GM23338 (cell line): ENCODE results near the gene SRPK2. TPM values are rescaled to one million over a fixed set of nuclear protein-coding genes. Genes with fewer than 3 reads are reported as not detected.
A peak's percentile ranks its signal among the peaks of the same experiment; 100 is the strongest.

ENCODE experiments used
- ATAC-seq: fragments of 200-7000 bp; cut with Tn5 transposase; 3 replicates; pipeline ENCODE4 v1.9.1; 2020
- DNase-seq: peaks from one replicate; pipeline ENCODE4 v3.0.0-alpha.2; 2015; ENCODE audit warnings: low spot score
- H2AFZ ChIP-seq: fragments of 200-600 bp; sonication (generic); 2 replicates; pipeline ENCODE4 v1.8.0; 2016; ENCODE audit warnings: antibody characterized with exemption, mild to moderate bottlenecking, moderate library complexity
- H3F3A ChIP-seq: fragments of 200-600 bp; sonication (generic); replicated peaks from 2 replicates; pipeline ENCODE4 v1.8.0; 2017; ENCODE audit warnings: antibody characterized with exemption, mixed run types, low read depth
- H3K27ac ChIP-seq: fragments of 200-600 bp; sonication (generic); 2 replicates; pipeline ENCODE4 v1.6.1; 2016; ENCODE audit warnings: low read depth
- H3K27me3 ChIP-seq: fragments of 200-600 bp; sonication (generic); 2 replicates; pipeline ENCODE4 v1.8.0; 2016; ENCODE audit warnings: mild to moderate bottlenecking, mixed run types, moderate library complexity; ENCODE audit not compliant: insufficient read depth
- H3K36me3 ChIP-seq: fragments of 200-600 bp; sonication (generic); 2 replicates; pipeline ENCODE4 v1.8.0; 2016; ENCODE audit warnings: mild to moderate bottlenecking; ENCODE audit not compliant: insufficient read depth
- H3K4me1 ChIP-seq: fragments of 200-600 bp; sonication (generic); 2 replicates; pipeline ENCODE4 v1.8.0; 2016; ENCODE audit warnings: mild to moderate bottlenecking, moderate library complexity; ENCODE audit not compliant: insufficient read depth
- H3K4me2 ChIP-seq: fragments of 200-600 bp; sonication (generic); 2 replicates; pipeline ENCODE4 v1.7.1; 2017; ENCODE audit warnings: mixed run types
- H3K4me3 ChIP-seq: fragments of 200-600 bp; sonication (generic); 2 replicates; pipeline ENCODE4 v1.6.1; 2016; ENCODE audit warnings: mixed run types
- H3K79me2 ChIP-seq: fragments of 200-600 bp; sonication (generic); replicated peaks from 2 replicates; pipeline ENCODE4 v1.8.0; 2017; ENCODE audit warnings: mild to moderate bottlenecking; ENCODE audit not compliant: insufficient read depth
- H3K9me2 ChIP-seq: fragments of 200-600 bp; sonication (generic); 2 replicates; pipeline ENCODE4 v1.8.0; 2017; ENCODE audit not compliant: insufficient read depth
- H4K20me1 ChIP-seq: fragments of 200-600 bp; sonication (generic); replicated peaks from 2 replicates; pipeline ENCODE4 v1.8.0; 2017; ENCODE audit warnings: mild to moderate bottlenecking; ENCODE audit not compliant: insufficient read depth
- H3K27ac Mint-ChIP-seq: 2 replicates; pipeline ENCODE4 v1.8.0; 2020; ENCODE audit warnings: inconsistent platforms, mild to moderate bottlenecking, moderate library complexity, mixed read lengths
- H3K27me3 Mint-ChIP-seq: 3 replicates; pipeline ENCODE4 v1.8.0; 2022; ENCODE audit warnings: low read depth, mild to moderate bottlenecking, moderate library complexity, mixed read lengths, inconsistent platforms; ENCODE audit not compliant: insufficient read depth, poor library complexity
- H3K36me3 Mint-ChIP-seq: 3 replicates; pipeline ENCODE4 v1.8.0; 2021; ENCODE audit warnings: low read depth, mild to moderate bottlenecking, inconsistent platforms, moderate library complexity, mixed read lengths
- H3K4me1 Mint-ChIP-seq: 3 replicates; pipeline ENCODE4 v1.8.0; 2020; ENCODE audit warnings: mild to moderate bottlenecking, inconsistent platforms, mixed read lengths
- H3K4me3 Mint-ChIP-seq: 3 replicates; pipeline ENCODE4 v1.8.0; 2021; ENCODE audit warnings: moderate library complexity, mild to moderate bottlenecking, inconsistent platforms, mixed read lengths
- H3K9me3 Mint-ChIP-seq: 3 replicates; pipeline ENCODE4 v1.8.0; 2020; ENCODE audit warnings: moderate library complexity, mild to moderate bottlenecking, inconsistent platforms, mixed read lengths
- CREB1 ChIP-seq: fragments of 250-450 bp; sonication (Bioruptor Pico); IDR thresholded peaks from 2 replicates; pipeline ENCODE4 v1.5.0; 2020; ENCODE audit warnings: low read depth, mild to moderate bottlenecking, moderate library complexity
- EZH2 ChIP-seq: fragments of 200-600 bp; sonication (generic); IDR thresholded peaks from one replicate; pipeline ENCODE4 v1.8.0; 2017; ENCODE audit warnings: antibody characterized with exemption, mild to moderate bottlenecking, low read depth; ENCODE audit not compliant: unreplicated experiment
- EZH2phosphoT487 ChIP-seq: fragments of 200-600 bp; sonication (generic); IDR thresholded peaks from one replicate; pipeline ENCODE4 v1.8.1; 2018; ENCODE audit warnings: antibody characterized with exemption; ENCODE audit not compliant: unreplicated experiment
- POLR2AphosphoS5 ChIP-seq: IDR thresholded peaks from 2 replicates; pipeline ENCODE4 v1.6.1; 2016; ENCODE audit warnings: antibody characterized with exemption, low read depth
- REST ChIP-seq: IDR thresholded peaks from one replicate; pipeline ENCODE4 v1.6.1; 2018; ENCODE audit warnings: antibody characterized with exemption; ENCODE audit not compliant: unreplicated experiment
- STAT1 ChIP-seq: IDR thresholded peaks from one replicate; pipeline ENCODE4 v1.6.1; 2016; ENCODE audit warnings: antibody characterized with exemption; ENCODE audit not compliant: unreplicated experiment
- ZNF114 ChIP-seq: fragments of 250-450 bp; sonication (Bioruptor Pico); IDR thresholded peaks from 2 replicates; pipeline ENCODE4 v1.5.0; 2020; ENCODE audit warnings: mild to moderate bottlenecking, moderate library complexity
- long read RNA-seq: library from polyadenylated mRNA; unstranded; transcript quantifications from one replicate; pipeline ENCODE4 v2.0.0, GENCODE V29; 2020; ENCODE audit not compliant: unreplicated experiment
- polyA plus RNA-seq: library from polyadenylated mRNA; unstranded; fragments of >200 nt; fragmentation: Nextera tagmentation; extraction: Ambion mirVana; gene quantifications from 2 replicates; pipeline ENCODE4 v1.2.1, GENCODE V29; 2016
- total RNA-seq: library from RNA; depleted of rRNA; stranded (reverse); fragments of >200 nt; shearing (Covaris generic); gene quantifications from 2 replicates; pipeline ENCODE4 v1.2.3, GENCODE V29; 2014; rRNA removed
- TF ChIP-seq, protein P1 (sequence below): fragments of 250-450 bp; sonication (Bioruptor Pico); IDR thresholded peaks from 2 replicates; pipeline ENCODE4 v1.5.0; 2020; ENCODE audit warnings: mild to moderate bottlenecking, moderate library complexity

The SRPK2 gene
- 66.3 and 85.4 TPM in 2 replicates for total RNA-seq
- polyA plus RNA-seq = 73.0 and 91.5 TPM in 2 replicates
- long read RNA-seq, partial matches to known transcripts = 34 of 45 reads
- long read RNA-seq, other reads (novel, unspliced or antisense) = 11 of 45 reads

DNA sequence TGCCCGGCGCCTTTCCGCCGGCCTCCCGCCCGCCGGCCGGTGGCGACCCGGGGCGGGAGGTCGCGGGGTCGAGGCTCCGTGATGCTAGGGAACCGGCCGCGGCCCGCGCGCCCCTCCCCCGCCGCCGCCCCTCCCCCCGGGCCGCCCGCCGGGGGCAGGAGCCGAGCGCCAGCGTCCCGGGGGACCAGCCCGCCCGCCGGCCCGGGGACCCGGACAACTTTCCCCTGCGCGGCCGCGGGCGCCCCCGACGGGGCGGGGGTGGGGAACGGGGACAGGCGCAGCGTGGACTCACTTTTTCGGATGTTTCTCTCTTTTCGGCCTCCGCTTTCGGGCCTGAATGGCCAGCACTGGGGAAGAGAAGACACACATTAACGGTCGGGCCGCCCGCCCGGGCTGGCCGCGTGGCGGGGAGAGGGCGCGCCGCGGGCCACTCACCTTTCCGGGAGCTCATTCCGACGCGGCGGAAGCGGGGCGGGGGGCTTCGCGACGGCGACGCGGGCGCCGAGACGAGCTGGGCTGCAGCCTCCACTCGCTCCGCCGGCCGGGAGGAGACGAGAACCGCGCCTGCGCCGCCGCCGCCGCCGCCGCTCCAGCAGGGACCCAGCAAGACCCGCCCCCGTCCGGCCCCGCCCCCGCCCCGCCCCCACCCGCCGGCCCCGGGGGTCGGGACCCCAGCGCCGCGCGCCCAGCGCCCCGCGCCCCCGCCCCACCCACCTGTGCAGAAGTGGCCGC lies at the start of gene SRPK2:
Gene SRPK2 (minus strand): TSS at position 566 of the 732 bp plus-strand sequence.
- Mint-ChIP-seq H3K9me3 (peaks cover 3% of the 10 kb centered on the region; the same call in 2 of the 3 replicates), H3K27ac (0 out of 2 replicates have a peak within 1 kb of the TSS, but pooled peaks have one; percentile 77), H3K4me3 (peak within 1 kb of the TSS; percentile 95), H3K27me3 (peaks cover 12% of the 10 kb centered on the region), H3K36me3 (peaks cover 15% of the 10 kb centered on the region), H3K4me1 (peaks cover 14% of the 10 kb centered on the region)
- H3F3A ChIP-seq = no peaks in the 10 kb centered on the region
- H3K79me2 ChIP-seq = peaks cover 42% of the 10 kb centered on the region
- H3K4me3 ChIP-seq = peak within 1 kb of the TSS; percentile 87
- no peaks in the 10 kb centered on the region for H3K9me2 ChIP-seq
- peak within 1 kb of the TSS; percentile 96 for H3K4me2 ChIP-seq
- peaks cover 9% of the 10 kb centered on the region for H3K27me3 ChIP-seq
- DNase-seq (peak; percentile 82), ATAC-seq (peak; percentile 62)
- H3K27ac ChIP-seq = peak within 1 kb of the TSS; percentile 68; the same call in 1 of the 2 replicates
- peaks cover 24% of the 10 kb centered on the region for H4K20me1 ChIP-seq
- H2AFZ ChIP-seq = peak within 1 kb of the TSS; percentile 64
- TF ChIP-seq STAT1 (no peak), POLR2AphosphoS5 (peak; percentile 68)
- no peaks in the 10 kb centered on the region for H3K36me3 ChIP-seq
- H3K4me1 ChIP-seq = peaks cover 8% of the 10 kb centered on the region

DNA sequence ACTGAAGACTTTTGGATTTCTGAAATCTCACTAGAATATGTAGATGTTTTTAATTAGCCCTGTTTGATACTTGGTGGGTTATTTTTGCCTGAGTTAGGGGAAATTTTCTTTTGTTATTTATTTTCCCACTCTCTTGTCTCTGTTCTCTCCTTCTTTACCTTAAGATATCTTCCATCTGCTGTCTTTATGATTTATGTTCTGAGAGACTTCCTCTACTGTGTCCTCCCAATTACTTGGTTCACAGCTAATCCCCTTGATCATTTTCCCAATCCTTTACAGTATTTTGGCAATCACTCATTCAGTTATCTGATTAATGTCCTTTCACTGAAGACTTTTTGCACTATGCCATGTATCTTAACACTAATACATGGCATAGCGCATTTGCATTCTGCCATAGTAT lies 49.5 kb upstream of the SRPK2 start:
- Histone ChIP-seq H3F3A (no peaks in the 10 kb centered on the region), H3K4me3 (no peak overlapping the region), H4K20me1 (no peaks in the 10 kb centered on the region), H3K79me2 (no peaks in the 10 kb centered on the region), H2AFZ (no peak overlapping the region), H3K27ac (no peak overlapping the region), H3K9me2 (no peaks in the 10 kb centered on the region), H3K36me3 (no peaks in the 10 kb centered on the region), H3K27me3 (no peaks in the 10 kb centered on the region), H3K4me2 (no peak overlapping the region), H3K4me1 (peaks cover 5% of the 10 kb centered on the region; the same call in 1 of the 2 replicates)
- Mint-ChIP-seq H3K4me3 (no peak overlapping the region), H3K4me1 (peaks cover 5% of the 10 kb centered on the region; the same call in 2 of the 3 replicates), H3K36me3 (no peaks in the 10 kb centered on the region), H3K9me3 (no peaks in the 10 kb centered on the region), H3K27ac (no peak overlapping the region), H3K27me3 (peaks cover 6% of the 10 kb centered on the region)
- ATAC-seq = no peak
- no peak for DNase-seq
- TF ChIP-seq STAT1 (no peak), EZH2phosphoT487 (no peak), EZH2 (no peak), ZNF114 (no peak), REST (no peak), CREB1 (no peak)
- TF ChIP-seq, protein P1, sequence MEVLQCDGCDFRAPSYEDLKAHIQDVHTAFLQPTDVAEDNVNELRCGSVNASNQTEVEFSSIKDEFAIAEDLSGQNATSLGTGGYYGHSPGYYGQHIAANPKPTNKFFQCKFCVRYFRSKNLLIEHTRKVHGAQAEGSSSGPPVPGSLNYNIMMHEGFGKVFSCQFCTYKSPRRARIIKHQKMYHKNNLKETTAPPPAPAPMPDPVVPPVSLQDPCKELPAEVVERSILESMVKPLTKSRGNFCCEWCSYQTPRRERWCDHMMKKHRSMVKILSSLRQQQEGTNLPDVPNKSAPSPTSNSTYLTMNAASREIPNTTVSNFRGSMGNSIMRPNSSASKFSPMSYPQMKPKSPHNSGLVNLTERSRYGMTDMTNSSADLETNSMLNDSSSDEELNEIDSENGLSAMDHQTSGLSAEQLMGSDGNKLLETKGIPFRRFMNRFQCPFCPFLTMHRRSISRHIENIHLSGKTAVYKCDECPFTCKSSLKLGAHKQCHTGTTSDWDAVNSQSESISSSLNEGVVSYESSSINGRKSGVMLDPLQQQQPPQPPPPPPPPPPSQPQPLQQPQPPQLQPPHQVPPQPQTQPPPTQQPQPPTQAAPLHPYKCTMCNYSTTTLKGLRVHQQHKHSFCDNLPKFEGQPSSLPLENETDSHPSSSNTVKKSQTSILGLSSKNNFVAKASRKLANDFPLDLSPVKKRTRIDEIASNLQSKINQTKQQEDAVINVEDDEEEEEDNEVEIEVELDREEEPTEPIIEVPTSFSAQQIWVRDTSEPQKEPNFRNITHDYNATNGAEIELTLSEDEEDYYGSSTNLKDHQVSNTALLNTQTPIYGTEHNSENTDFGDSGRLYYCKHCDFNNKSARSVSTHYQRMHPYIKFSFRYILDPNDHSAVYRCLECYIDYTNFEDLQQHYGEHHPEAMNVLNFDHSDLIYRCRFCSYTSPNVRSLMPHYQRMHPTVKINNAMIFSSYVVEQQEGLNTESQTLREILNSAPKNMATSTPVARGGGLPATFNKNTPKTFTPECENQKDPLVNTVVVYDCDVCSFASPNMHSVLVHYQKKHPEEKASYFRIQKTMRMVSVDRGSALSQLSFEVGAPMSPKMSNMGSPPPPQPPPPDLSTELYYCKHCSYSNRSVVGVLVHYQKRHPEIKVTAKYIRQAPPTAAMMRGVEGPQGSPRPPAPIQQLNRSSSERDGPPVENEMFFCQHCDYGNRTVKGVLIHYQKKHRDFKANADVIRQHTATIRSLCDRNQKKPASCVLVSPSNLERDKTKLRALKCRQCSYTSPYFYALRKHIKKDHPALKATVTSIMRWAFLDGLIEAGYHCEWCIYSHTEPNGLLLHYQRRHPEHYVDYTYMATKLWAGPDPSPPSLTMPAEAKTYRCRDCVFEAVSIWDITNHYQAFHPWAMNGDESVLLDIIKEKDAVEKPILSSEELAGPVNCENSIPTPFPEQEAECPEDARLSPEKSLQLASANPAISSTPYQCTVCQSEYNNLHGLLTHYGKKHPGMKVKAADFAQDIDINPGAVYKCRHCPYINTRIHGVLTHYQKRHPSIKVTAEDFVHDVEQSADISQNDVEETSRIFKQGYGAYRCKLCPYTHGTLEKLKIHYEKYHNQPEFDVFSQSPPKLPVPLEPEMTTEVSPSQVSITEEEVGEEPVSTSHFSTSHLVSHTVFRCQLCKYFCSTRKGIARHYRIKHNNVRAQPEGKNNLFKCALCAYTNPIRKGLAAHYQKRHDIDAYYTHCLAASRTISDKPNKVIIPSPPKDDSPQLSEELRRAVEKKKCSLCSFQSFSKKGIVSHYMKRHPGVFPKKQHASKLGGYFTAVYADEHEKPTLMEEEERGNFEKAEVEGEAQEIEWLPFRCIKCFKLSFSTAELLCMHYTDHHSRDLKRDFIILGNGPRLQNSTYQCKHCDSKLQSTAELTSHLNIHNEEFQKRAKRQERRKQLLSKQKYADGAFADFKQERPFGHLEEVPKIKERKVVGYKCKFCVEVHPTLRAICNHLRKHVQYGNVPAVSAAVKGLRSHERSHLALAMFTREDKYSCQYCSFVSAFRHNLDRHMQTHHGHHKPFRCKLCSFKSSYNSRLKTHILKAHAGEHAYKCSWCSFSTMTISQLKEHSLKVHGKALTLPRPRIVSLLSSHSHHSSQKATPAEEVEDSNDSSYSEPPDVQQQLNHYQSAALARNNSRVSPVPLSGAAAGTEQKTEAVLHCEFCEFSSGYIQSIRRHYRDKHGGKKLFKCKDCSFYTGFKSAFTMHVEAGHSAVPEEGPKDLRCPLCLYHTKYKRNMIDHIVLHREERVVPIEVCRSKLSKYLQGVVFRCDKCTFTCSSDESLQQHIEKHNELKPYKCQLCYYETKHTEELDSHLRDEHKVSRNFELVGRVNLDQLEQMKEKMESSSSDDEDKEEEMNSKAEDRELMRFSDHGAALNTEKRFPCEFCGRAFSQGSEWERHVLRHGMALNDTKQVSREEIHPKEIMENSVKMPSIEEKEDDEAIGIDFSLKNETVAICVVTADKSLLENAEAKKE (CRISPR knock-in tag) = no peak
